Measurements from ENCODE around the gene ZNF469. TPM values are rescaled to one million over a fixed set of nuclear protein-coding genes. Genes with fewer than 3 reads are reported as not detected.

ZNF469 gene
- total RNA-seq, 4 donors from 2014 or later = 0.87 to 1.8 (median 1.1) TPM

DNA sequence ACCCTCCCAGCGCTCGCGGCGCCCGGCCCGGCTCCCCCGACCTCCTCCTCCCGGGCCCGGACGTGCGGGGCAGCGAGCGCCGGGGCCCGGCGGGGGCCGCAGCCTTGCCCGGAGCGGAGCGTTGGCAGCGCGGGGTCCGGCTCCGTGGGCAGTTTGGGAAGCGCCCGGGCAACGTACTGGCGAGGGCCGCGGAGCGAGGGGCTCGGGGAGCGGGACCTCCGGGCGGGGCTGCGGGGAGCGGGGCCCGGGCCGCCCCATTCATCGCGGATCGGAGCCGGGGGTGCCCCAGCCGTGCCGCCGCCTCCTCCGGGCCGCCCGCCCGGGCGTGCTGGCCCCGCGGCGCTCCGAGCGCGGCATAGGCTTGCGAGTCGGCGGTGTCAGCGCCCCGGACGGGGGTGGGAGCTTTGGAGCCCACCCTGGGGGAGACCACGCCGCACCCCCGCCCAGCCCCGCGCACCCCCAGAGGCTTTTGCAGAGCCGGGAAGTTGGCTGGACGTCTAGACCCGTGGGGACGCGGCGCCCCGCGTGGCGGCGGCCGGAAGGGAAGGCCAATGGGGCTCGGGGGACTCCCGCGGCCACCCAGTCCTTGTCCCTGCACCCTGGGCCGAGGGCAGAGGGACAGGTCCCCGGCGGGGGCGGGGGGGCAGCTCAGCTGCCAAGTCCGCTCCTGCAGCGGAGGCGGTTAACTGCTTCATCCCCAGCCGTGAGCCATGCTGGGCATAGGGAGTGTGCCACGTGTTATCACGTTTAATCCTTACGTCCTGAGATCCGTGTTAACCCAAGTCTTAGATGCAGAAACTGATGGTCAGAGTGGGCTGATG is 852 bp downstream of the ZNF469 start:
- Histone ChIP-seq H3K4me3 (peak overlapping the region; percentile 8 to 50 (median 24)), H3K9me3 (no peaks in the 10 kb centered on the region), H3K4me1 (peaks cover 0 to 37% (median 8%) of the 10 kb centered on the region in 4 donors), H3K36me3 (no peaks in the 10 kb centered on the region), H3K27me3 (peaks cover 0 to 34% of the 10 kb centered on the region in 2 donors), H3K27ac (peak overlapping the region in 1 of 4 donors; percentile 58)
- TF ChIP-seq EP300 (IDR thresholded peaks at IDR 0.05) = no peak
- TF ChIP-seq, protein P1, sequence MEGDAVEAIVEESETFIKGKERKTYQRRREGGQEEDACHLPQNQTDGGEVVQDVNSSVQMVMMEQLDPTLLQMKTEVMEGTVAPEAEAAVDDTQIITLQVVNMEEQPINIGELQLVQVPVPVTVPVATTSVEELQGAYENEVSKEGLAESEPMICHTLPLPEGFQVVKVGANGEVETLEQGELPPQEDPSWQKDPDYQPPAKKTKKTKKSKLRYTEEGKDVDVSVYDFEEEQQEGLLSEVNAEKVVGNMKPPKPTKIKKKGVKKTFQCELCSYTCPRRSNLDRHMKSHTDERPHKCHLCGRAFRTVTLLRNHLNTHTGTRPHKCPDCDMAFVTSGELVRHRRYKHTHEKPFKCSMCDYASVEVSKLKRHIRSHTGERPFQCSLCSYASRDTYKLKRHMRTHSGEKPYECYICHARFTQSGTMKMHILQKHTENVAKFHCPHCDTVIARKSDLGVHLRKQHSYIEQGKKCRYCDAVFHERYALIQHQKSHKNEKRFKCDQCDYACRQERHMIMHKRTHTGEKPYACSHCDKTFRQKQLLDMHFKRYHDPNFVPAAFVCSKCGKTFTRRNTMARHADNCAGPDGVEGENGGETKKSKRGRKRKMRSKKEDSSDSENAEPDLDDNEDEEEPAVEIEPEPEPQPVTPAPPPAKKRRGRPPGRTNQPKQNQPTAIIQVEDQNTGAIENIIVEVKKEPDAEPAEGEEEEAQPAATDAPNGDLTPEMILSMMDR (IDR thresholded peaks at IDR 0.05) = peak; percentile 14 to 57 (median 46)
- no peak for TF ChIP-seq POLR2A (IDR thresholded peaks at IDR 0.05)
- DNase-seq (ENCODE audit: low spot score in 2 of 2) = no peak
- 1% methylated on average over 29 to 38 of the region's 94 CpGs for WGBS, 2 donors

GRCh38 chr16:88384222-88385111 is 1.7 kb downstream of the ZNF469 start:
- H3K36me3 ChIP-seq = no peaks in the 10 kb centered on the region
- peaks cover 0 to 42% (median 8%) of the 10 kb centered on the region in 4 donors for H3K4me1 ChIP-seq
- no peak for DNase-seq (ENCODE audit: low spot score in 2 of 2)
- peak overlapping the region in 1 of 4 donors; percentile 50 for H3K4me3 ChIP-seq
- peak overlapping the region in 1 of 4 donors; percentile 58 for H3K27ac ChIP-seq
- H3K9me3 ChIP-seq = no peaks in the 10 kb centered on the region
- peaks cover 0 to 30% of the 10 kb centered on the region in 2 donors for H3K27me3 ChIP-seq
- 60 to 64% methylated on average over 16 to 18 of the region's 18 CpGs for WGBS, 2 donors
- TF ChIP-seq EP300 (IDR thresholded peaks at IDR 0.05) (no peak), POLR2A (IDR thresholded peaks at IDR 0.05) (no peak)
- TF ChIP-seq, protein P1 (IDR thresholded peaks at IDR 0.05) = no peak

- TF ChIP-seq POLR2A (IDR thresholded peaks at IDR 0.05) = no peak
- no peak for TF ChIP-seq EP300 (IDR thresholded peaks at IDR 0.05)
- no peak overlapping the region for H3K27ac ChIP-seq
- H3K4me1 ChIP-seq = peaks cover 0 to 42% (median 8%) of the 10 kb centered on the region in 4 donors
- 90 to 95% methylated on average over 5 of the region's 5 CpGs for WGBS, 2 donors
- H3K4me3 ChIP-seq = no peak overlapping the region
- no peaks in the 10 kb centered on the region for H3K36me3 ChIP-seq
- DNase-seq (ENCODE audit: low spot score in 2 of 2) = no peak
- H3K27me3 ChIP-seq = peaks cover 0 to 30% of the 10 kb centered on the region in 2 donors
- H3K9me3 ChIP-seq = no peaks in the 10 kb centered on the region
Observed at GRCh38 chr16:88385112-88385594, 2.4 kb downstream of the ZNF469 start.

DNA sequence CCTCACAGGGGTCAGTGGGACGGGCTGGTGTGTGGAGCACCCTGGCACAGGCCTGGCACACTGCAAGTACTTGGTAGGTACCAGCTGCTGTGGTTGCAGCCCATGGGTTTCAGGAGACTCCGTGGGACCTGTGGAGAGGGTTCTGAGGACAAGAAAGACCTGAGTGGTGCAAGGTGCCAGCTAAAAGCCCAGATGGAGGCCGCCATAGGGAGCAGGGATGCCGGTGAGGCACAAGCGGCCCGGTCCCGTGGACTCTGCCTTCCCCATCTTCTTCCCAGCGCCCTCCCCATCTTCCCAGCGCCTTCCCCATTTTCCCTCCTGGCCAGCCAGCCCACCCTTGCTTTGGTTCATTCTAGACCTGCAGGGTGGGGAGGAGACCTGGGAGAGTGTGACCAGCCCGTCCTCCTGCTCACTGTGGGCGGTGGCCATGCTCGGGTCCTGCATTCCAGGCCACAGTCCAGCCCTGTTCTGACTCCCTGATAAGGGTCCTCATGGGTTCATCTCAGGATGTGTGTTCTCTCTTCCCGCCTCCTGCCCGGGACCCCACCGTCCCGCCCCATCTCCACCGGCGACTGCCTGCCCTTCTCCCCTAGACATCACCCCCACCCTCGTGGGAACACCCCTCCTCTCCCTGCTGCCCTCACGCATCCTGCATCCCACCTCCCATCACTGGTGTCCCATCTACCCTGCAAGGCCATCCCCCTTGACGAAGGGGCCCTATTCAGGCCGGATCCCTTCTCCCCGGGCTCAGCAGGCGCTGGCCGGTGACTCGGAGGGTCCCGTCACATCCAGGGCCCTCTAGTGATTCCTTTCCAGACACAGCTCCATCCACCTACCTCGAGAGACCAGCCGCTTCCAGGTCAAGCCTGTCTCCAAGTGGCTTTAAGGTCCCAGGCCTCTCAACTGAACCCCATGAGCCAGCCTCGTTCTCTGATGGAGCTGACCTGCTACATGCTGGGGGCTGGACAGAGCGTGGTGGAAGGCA is 3.4 kb downstream of the ZNF469 start:
- WGBS, 2 donors = 84 to 90% methylated on average over 31 of the region's 31 CpGs
- Histone ChIP-seq H3K9me3 (no peaks in the 10 kb centered on the region), H3K4me3 (no peak overlapping the region), H3K27me3 (peaks cover 0 to 30% of the 10 kb centered on the region in 2 donors), H3K27ac (no peak overlapping the region), H3K4me1 (peaks cover 0 to 42% (median 8%) of the 10 kb centered on the region in 4 donors), H3K36me3 (no peaks in the 10 kb centered on the region)
- TF ChIP-seq EP300 (IDR thresholded peaks at IDR 0.05) = no peak
- TF ChIP-seq POLR2A (IDR thresholded peaks at IDR 0.05) = no peak
- TF ChIP-seq, protein P1 (IDR thresholded peaks at IDR 0.05) = no peak
- DNase-seq (ENCODE audit: low spot score in 2 of 2) = no peak
